GM21360 (cell line): ENCODE measurements around the gene MOAP1.
"Not testable (repeated sequence)": the region's sequence is repeated elsewhere in the genome, so short reads cannot be mapped to it uniquely, and the experiment has no call there.

Experiments
- ATAC-seq: cut with Tn5 transposase; IDR thresholded peaks from one replicate; pipeline ENCODE4 v1.9.1; 2021; ENCODE audit warnings: mild to moderate bottlenecking, moderate library complexity; ENCODE audit not compliant: unreplicated experiment

MOAP1 gene, protein sequence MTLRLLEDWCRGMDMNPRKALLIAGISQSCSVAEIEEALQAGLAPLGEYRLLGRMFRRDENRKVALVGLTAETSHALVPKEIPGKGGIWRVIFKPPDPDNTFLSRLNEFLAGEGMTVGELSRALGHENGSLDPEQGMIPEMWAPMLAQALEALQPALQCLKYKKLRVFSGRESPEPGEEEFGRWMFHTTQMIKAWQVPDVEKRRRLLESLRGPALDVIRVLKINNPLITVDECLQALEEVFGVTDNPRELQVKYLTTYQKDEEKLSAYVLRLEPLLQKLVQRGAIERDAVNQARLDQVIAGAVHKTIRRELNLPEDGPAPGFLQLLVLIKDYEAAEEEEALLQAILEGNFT

DNA sequence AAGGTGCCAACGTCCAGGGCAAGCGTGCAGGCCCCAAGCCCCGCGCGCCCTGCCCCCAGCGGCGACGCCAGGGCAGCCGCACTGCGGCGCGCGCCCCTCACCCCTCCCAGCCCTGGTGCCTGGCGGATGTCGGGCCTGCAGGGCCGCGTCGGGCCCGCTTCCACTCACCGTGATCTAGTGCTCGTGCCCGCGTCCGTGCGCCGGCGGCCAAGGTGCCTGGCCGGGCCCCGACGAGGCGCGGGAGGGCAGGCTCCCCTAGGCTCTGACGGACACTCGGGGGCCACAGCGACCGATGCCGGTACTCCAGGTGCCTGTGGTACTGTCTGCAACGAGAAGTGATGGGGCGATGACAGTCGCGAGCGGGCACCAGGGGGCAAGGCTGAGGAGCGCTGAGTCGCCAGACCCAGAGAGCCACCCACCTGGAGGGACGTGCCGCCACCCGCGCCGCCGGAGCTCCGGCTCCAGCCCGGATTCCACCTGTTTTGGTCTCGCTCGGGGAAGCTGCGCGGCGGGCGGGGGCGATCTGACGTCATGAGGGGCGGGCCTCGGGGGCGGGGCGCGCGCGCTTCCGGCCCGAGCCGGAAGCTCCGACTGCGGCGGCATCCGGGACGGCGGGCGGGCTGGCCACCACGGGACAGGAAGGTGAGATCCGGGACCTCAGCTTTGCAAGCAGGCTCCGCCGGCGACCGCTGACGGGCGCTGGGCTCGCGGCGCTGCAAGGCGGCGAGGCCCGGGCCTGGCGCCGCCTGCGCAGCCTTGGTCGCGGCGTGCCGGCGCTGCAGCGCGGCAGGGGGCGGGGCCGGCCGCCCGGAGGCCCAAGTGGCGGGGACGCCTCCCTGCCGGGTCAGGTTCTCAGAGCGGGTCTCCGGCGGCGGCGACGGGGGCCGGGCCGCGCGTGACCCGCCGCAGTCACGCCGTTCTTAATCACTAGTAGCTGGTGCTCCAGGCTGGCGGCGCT is at the start of gene MOAP1, which contains the start of gene LYSET:
Gene MOAP1, minus strand, starts transcription at position 507 of the 958 bp plus-strand sequence. CDS start 655 bp downstream, outside the sequence.
Gene LYSET, plus strand, starts transcription at position 927 of the 958 bp plus-strand sequence. CDS start 89 bp downstream, outside the sequence.
- ATAC-seq: peak; percentile 87

DNA sequence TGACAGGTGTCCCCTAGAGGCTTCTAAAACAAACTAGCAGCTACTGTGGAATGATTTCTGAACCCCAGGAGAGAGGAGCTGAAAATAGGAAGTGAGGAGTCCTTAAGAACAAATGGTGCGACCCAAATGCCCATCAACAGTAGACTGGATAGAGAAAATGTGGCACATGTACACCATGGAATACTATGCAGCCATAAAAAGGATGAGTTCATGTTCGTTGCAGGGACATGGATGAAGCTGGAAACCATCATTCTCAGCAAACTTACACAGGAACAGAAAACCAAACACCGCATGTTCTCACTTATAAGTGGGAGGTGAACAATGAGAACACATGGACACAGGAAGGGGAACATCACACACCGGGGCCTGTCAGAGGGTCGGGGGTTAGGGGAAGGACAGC is 48.4 kb upstream of the MOAP1 start:
- ATAC-seq: not testable (repeated sequence)

DNA sequence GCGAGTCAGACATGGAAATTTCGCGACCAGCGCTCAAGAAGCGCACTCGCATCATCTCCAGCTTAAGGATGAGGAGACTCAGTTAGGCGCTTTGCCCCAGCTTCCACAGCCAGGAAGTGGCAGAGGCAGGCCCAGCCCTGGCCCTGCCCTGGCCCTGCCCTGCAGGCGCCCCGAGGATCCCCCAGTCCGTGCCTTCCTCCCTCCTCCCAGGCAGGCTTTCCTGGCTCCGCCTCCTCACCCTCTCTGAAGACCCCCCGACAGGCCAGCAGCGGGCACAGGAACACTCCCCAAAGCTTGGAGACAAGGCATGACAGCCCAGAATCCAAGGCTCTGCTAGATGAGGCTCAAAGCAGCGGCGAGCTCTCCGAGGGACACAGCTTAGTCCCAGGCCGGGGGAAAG is 47.5 kb upstream of the MOAP1 start:
- no peak for ATAC-seq

DNA sequence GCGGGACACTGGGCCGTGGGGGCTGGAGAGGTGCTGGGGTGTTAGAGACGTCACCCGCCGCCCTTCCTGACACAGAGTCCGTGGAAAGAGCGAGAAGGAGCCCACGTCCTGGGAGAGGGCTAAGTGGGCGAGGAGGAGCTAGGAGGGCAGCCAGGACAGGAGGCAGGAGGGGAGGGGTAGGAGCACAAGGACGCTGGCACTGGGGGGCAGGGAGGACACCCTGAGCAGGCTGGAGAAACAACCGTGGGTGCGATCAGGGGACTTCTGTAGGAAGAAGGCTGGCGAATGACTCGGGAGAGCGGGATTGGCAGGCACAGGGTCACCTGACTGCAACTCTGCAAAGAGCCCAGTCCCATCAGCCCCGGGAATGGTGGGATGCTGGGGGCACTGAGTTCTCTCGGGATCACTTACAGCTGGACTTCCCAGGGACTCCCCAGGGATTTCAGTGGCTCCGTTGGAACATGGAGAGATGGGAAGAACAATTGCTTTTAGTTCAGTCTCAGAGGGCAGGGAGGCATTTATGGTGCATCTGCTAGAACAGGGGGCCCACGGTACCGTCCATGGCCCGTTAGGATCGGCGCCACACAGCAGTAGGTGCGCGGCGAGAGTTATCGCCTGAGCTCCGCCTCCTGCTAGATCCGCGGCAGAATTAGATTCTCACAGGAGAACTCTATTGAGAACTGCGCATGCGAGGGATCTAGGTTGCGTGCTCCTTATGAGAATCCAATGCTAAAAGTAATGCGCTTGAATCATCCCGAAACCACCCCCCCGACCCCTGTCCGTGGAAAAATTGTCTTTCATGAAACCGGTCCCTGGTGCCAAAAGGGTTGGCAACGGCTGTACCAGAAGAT is 46.7 kb upstream of the MOAP1 start:
- ATAC-seq: no peak

DNA sequence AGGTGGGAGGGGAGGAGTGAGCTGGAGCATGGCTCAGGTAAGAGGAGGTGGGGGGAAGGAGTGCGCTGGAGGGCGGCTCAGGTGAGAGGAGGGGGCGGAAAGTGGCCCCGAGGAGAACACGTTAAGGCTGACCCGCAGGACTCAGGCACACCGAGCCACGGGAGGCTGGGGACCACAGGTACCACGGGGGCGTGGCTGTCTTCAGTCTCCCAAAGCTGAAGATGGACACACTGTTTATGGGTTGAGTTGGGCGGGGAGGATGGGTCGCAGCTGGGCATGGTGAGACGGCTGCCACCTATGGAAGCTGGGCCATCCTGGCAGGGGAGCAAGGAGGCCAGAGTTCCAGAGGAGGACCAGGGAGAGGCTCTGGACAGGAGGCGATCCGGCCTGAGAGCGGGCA is 45.8 kb upstream of the MOAP1 start:
- ATAC-seq: no peak

DNA sequence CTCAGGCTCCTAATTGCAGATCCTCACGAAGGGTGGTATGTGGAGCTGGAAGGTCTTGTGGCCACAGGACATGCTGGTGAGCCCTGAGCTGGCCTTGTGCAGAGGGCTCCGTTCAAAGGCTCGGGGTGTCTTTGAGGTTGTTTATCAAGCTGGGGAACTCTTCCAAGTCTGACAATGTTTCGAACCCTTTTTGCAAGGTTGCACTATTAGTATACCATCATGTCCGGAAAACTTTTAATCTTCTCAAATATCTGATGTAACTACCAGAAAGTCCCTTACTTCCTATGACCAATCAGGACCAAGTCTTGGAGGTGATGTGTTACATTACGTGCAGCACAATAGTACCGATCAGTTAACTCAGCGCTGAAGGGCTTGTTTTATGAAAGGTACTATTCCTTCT is 43.9 kb upstream of the MOAP1 start:
- no peak for ATAC-seq

DNA sequence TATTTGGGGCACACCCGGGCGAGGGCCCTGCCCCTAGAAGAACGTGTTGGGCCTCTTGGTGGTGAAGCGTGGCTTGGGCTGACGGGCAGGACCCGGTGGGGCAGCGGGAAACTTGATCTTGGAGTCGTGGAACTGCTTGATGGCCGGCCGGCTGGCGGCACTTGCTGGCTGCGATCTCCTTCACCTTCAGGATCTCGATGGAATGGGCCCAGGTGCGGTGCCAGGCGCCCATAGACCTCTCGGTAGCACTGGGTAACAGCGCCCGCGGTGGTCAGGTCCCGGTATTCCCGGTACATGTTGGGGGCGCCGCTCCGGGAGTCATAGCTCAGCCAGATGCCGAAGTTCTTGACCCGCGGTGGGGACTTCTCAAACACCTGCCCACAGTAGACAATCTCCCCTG is 38.9 kb upstream of the MOAP1 start:
- ATAC-seq: no peak

DNA sequence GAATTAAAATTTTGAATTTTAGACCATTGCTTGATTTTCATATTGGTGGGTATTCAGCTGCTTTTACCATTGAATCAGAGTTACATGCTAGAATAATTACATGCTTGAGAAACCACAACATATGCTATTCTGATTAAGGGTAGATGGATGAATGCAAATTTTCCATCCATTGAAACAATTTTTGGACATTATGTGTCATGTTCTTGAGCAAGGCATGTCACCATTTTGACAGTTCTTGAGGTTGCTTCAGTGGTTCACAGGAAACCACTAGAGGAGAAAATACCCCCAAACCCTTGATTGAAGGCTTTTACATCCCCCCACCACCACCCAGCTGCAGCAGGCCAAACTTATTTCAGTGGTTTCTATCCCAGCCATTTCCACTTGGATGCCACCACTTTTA is 35.8 kb upstream of the MOAP1 start:
- ATAC-seq: no peak

DNA sequence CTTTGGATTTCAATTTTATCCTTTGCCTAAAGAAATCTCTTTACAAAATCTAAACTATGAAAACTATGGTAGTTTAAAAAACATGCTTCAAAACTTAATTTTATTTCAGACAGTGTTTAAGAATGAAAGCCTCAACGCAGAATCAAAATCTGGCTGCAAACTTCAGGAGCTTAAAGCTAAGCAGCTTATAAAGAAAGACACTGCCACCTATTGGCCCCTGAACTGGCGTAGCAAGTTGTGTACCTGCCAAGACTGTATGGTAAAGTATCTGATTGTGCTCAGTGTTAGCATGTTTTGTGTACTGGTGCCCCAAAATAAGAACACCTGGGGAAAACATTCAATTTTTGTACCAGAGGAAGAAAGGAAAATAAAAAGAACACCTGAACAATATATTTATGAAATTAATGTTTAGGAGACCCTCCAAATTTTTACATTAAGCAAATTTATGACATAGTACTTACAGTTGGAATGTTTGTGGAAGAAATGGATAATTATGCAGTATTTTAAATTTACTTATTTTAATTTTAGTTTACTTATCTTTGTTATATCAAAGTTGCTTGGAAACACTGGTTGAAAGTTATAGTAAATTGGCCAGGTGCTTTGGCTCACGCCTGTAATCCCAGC is 34.5 kb upstream of the MOAP1 start:
- ATAC-seq: peak; percentile 54

DNA sequence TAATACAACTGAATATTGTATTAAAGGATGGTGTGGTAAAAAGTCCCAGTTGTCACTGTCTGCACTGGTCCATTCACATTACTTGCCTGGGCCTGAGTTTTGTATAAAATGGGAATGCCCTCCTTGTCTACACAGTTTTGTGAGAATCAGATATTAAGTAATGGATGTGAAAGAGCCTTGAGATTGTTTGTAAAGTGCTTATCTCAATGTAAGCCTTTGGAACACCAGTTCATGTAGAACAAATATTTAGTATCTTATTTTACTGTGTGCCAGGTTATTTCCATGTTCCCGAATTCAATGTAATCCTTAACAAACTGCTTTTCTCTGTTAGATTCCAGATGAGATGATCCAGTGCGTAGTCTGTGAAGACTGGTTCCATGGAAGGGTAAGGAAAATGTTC is 29.9 kb upstream of the MOAP1 start:
- ATAC-seq: no peak

DNA sequence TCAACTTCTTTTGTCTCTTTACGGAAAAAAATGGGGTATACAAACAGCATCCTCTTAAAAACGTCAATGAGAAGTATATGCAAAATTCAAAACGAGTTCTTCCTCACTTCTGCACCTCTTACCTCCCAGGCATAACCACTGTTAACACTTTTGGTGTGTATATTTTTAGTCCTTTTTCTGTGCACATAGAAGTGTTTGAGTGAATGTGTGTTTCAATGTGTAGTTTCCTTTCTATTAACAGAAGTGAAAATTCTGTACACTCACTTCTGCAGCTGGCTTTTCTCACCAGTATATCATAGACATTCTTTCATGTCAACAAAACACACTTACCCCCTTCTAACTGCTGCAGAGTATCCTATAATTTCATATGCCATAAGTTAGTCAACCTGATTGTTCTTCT is 27.7 kb upstream of the MOAP1 start:
- peak; percentile 57 for ATAC-seq

DNA sequence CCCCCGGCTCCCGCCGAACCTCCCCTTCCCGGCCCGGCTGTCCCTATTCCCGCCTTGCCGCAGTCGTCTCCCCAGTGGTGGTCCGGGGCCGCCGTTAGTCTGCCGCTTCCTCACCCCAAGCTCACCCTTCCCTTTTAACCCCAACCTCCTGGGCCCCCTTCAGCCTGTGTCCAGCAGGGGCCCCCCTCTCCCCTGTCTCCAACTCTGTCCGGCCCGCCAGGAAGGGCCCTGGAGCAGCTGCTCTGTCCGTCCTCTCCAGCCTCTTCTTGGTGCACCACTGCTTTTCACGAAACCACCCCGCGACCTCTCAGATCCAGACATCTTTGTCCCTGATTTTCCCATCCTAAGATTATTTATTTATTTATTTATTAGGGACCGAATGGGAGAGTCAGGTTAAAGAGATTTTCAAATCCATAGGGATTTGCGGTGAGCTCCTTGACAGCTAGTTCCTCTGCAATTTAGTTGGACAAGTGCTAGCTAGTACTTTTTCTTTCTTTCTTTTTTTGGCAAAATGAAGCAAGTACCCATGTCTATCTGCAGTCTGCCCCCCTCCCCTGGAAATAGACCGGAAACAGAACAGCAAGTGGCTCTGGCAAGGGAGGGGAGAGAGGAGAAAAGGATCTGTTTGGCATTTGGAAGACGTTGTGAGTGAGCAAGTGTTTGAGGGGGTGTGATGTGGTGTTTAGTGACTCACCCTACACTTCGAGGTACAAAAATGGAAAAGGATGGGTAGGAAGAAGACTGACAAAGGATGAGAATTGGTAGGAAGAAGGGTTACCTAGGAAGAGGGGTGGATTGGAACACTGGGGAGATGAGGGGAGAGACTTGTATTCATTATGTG is 23.0 kb upstream of the MOAP1 start:
- peak; percentile 32 for ATAC-seq

DNA sequence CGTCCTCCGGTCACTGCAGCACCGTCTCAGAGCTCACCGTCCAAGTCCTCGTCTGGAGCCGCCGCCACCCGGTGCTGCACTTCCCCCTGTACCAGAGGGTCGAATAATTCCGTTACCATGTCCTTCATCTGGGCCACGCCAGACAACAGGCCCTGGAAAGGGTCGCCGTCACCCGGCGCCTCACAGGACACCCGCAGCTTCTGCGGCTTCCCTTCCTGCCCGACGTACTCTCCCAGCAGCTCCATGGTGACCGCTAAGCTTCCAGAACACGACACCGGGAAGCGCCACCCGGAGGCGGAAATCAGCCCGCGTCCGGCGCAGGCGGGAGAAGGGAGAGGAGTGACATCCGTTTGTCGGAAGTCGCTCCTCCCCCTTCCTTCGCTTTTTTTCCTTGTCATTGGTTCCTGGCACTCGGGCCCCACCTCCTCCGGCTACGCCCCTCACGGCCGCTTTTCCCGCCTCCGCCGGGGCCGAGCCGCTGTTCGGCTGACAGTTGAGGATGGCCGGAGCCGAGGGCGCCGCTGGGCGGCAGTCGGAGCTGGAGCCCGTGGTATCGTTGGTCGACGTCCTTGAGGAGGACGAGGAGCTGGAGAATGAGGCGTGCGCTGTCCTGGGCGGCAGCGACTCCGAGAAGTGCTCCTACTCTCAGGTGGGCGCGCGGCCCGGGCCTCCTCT is 22.2 kb upstream of the MOAP1 start, which contains the start of the genes GON7 and UBR7:
Gene GON7, minus strand, starts transcription at position 273 of the 675 bp plus-strand sequence. Its CDS starts 28 bp downstream, at position 245.
Gene UBR7, plus strand, starts transcription at position 464 of the 675 bp plus-strand sequence. Its CDS starts 36 bp downstream, at position 500.
- peak; percentile 72 for ATAC-seq

DNA sequence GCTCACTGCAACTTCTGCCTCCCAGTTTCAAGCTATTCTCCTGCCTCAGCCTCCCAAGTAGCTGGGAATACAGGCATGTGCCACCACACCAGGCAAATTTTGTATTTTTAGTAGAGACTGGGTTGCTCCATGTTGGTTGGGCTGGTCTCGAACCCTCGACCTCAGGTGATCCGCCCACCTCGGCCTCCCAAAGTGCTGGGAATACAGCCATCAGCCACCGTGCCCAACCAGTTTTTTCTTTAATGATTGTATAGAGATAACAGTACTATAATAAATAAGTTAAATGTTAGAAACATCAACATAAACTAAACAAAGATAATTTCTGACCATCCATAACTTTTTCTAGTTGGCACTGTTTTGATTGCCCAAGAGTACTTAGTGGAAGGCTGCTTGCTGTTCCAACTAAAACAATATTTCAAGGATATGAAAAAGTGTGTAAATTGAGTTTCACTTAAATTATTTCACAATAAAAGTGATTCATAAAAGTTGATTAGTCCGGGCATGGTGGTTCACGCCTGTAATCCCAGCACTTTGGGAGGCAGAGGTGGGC is 16.5 kb upstream of the MOAP1 start:
- ATAC-seq: no peak

DNA sequence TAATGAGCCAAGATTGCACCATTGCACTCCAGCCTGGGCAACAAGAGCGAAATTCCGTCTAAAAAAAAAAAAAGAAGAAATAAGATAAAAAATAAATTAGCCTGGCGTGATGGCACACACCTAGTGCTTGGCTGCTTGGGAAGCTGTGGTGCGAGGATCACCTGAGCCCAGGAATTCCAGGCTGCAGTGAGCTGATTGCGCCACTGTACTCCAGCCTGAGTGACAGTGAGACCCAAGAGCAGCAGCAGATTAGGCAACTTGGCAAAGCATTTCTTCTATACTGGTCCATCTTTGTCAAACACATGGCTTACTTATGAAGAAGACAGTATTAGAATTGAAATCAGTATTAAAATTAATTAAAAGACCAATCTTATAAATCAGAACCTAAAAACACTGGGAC is 15.9 kb upstream of the MOAP1 start:
- no peak for ATAC-seq

DNA sequence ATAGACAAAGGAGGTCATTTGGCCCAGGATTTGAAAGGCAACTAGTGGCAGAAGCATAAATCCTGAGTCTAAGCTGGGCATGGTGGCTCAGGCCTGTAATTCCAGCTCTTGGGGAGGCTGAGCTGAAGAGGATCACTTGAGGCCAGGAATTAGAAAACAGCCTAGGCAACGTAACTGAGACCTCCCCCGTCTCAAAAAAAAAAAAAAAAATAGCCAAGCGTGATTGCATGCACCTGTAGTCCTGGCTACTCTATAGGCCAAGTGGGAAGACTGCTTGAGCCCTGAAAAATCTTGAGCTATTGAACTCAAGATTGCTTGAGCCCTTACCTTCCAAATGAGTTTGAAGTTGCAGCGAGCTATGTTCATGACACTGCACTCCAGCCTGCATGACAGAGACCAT is 14.3 kb upstream of the MOAP1 start:
- no peak for ATAC-seq

DNA sequence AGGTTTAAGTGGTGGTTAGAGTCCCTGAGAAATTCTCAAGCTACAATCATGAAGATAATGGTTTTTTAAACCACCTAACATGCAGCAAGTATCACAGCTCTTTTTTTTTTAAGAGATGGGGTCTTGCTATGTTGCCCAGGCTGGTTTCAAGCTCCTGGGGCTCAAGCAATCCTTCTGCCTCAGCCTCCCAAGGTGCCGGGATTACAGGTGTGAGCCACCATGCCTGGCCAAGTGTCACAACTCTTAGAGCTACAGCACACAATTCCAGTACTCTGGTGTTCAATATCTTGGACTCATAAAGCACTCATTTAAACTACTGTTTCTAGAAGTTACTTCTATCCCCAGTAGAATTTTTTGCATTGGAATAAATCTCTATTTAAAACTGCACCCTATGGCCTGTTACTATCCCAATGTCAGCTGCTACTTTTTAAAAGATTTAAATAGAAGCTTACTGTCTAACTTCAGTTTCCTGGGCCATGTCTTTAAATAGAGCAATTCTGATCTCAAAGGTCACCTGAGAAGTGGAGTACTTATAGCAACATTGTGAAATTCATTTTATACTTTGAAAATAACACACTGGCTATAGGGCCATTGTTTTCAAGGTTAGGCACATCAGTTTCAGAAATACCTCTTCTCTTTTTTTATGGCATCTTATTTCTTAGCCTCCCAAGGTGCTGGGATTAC is 10.8 kb upstream of the MOAP1 start:
- ATAC-seq: no peak

DNA sequence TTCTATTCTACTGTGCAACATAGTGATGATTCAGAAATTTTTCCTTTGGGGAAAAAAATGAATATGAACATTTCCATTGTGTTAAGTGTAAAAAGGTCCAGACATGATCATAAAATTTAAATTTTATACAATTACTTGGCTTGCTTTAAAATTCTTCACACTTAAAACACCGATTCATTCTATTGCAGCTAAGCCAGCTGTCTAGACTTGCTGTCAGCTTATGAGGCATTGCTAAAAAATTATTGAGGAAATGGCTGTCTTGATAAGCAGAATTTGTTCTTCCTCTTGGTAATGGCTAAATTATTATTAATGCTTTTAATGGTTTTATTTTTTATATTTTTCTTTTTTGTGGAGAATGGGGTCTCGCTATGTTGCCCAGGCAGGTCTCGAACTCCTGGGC is 2.3 kb upstream of the MOAP1 start:
- no peak for ATAC-seq
